ENCODE measurements around the gene TENM4. TPM values are rescaled to one million over a fixed set of nuclear protein-coding genes. Genes with fewer than 3 reads are reported as not detected.
A peak's percentile ranks its signal among the peaks of the same experiment; 100 is the strongest.

TENM4 gene
- total RNA-seq, 1 donor from 2014 or later, result 0.63 TPM

DNA sequence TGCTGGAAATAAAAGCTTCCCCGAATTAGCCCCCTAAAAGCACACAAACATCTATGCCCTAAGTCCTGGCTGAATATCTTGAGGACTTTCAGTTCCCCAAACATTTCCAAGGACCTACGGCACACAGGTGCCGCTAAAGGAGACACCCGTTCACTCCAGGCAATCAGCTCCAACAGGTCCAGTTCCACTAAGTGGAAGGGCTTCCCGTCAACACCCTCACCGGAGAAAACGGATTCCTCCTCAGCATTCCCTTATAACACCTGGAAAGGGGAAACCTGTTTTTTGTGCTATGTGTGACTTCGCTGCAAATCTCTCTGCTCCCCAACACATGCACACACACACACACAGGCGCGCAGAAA lies 3.9 kb downstream of the TENM4 start:
- DNase-seq, result no peak
- TF ChIP-seq, protein P1, sequence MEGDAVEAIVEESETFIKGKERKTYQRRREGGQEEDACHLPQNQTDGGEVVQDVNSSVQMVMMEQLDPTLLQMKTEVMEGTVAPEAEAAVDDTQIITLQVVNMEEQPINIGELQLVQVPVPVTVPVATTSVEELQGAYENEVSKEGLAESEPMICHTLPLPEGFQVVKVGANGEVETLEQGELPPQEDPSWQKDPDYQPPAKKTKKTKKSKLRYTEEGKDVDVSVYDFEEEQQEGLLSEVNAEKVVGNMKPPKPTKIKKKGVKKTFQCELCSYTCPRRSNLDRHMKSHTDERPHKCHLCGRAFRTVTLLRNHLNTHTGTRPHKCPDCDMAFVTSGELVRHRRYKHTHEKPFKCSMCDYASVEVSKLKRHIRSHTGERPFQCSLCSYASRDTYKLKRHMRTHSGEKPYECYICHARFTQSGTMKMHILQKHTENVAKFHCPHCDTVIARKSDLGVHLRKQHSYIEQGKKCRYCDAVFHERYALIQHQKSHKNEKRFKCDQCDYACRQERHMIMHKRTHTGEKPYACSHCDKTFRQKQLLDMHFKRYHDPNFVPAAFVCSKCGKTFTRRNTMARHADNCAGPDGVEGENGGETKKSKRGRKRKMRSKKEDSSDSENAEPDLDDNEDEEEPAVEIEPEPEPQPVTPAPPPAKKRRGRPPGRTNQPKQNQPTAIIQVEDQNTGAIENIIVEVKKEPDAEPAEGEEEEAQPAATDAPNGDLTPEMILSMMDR (IDR thresholded peaks at IDR 0.05; ENCODE audit: borderline replicate concordance), result no peak
- intact Hi-C loops (cut with micrococcal nuclease), result no loop called here
- Histone ChIP-seq H3K9me3 (replicated peaks) (no peaks in the 10 kb centered on the region), H3K27ac (replicated peaks) (no peak overlapping the region), H3K27me3 (ENCODE audit: low read depth) (peaks cover 98% of the 10 kb centered on the region), H3K4me1 (peaks cover 49% of the 10 kb centered on the region), H3K36me3 (no peaks in the 10 kb centered on the region), H3K4me3 (peak overlapping the region; percentile 71)

DNA sequence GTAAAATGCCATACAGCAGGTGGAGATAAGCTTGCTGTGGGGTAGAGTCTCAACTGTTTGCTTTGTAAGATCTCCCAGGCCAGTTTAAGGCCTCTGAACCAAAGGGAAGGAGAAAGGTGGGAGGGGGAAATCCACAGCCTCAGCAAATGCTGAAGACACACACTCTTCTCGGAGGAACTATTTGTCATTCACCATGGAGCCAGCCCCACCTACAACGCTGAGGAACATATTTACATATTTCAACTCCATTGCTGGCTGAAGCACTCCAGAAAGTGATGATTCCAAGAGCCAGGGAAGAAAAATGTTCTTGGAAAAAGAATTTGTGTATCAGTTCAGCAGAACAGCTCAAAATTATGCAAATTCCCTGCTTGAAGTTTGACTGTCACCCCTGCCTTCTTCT lies 6.5 kb downstream of the TENM4 start:
- intact Hi-C loops (cut with micrococcal nuclease), result no loop called here
- Histone ChIP-seq H3K27me3 (ENCODE audit: low read depth) (peaks cover 84% of the 10 kb centered on the region), H3K4me3 (no peak overlapping the region), H3K36me3 (no peaks in the 10 kb centered on the region), H3K9me3 (replicated peaks) (no peaks in the 10 kb centered on the region), H3K4me1 (peaks cover 28% of the 10 kb centered on the region), H3K27ac (replicated peaks) (no peak overlapping the region)
- DNase-seq, result no peak
- TF ChIP-seq, protein P1 (IDR thresholded peaks at IDR 0.05; ENCODE audit: borderline replicate concordance), result no peak

DNA sequence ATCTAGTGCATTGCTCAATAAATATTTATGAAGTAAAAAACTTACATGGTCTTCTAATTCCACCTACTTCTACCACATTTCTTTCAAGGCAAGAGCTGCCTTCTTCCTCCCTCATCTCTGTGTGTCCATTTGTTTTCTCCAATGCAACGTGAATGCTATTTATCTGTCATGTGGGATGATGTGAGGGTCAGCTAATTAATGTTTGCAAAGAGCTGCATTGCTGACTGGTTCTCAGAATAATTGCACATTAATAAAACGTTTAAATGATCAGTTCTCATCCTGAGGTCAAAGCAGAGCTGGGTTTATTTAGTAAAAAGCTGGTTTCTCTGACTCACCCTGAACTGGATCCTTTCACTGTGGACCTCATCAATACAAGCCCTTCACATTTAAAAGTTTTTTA lies 8.7 kb downstream of the TENM4 start:
- Histone ChIP-seq H3K27me3 (ENCODE audit: low read depth) (peaks cover 73% of the 10 kb centered on the region), H3K9me3 (replicated peaks) (no peaks in the 10 kb centered on the region), H3K4me3 (no peak overlapping the region), H3K36me3 (no peaks in the 10 kb centered on the region), H3K27ac (replicated peaks) (no peak overlapping the region), H3K4me1 (peaks cover 13% of the 10 kb centered on the region)
- no peak for DNase-seq
- intact Hi-C loops (cut with micrococcal nuclease), result no loop called here
- TF ChIP-seq, protein P1 (IDR thresholded peaks at IDR 0.05; ENCODE audit: borderline replicate concordance), result no peak

- Histone ChIP-seq H3K4me1 (peaks cover 7% of the 10 kb centered on the region), H3K27ac (replicated peaks) (no peak overlapping the region)
- TF ChIP-seq, protein P1 (IDR thresholded peaks at IDR 0.05; ENCODE audit: borderline replicate concordance), result no peak
Observed at GRCh38 chr11:79431535-79431934, 9.3 kb downstream of the TENM4 start.

GRCh38 chr11:79430280-79430679 lies 10.6 kb downstream of the TENM4 start:
- peaks cover 7% of the 10 kb centered on the region for H3K4me1 ChIP-seq
- H3K36me3 ChIP-seq, result no peaks in the 10 kb centered on the region
- H3K4me3 ChIP-seq, result no peak overlapping the region
- DNase-seq, result no peak
- no peak overlapping the region for H3K27ac ChIP-seq (replicated peaks)
- H3K9me3 ChIP-seq (replicated peaks), result no peaks in the 10 kb centered on the region
- TF ChIP-seq, protein P1 (IDR thresholded peaks at IDR 0.05; ENCODE audit: borderline replicate concordance), result no peak
- peaks cover 54% of the 10 kb centered on the region for H3K27me3 ChIP-seq (ENCODE audit: low read depth)
- intact Hi-C loops (cut with micrococcal nuclease), result no loop called here

More at GRCh38 chr11:79431535-79431934, 9.3 kb downstream of the TENM4 start:
- H3K36me3 ChIP-seq, result no peaks in the 10 kb centered on the region
- H3K27me3 ChIP-seq (ENCODE audit: low read depth), result peaks cover 66% of the 10 kb centered on the region
- no peak overlapping the region for H3K4me3 ChIP-seq
- no peaks in the 10 kb centered on the region for H3K9me3 ChIP-seq (replicated peaks)
- intact Hi-C loops (cut with micrococcal nuclease), result no loop called here
- no peak for DNase-seq

DNA sequence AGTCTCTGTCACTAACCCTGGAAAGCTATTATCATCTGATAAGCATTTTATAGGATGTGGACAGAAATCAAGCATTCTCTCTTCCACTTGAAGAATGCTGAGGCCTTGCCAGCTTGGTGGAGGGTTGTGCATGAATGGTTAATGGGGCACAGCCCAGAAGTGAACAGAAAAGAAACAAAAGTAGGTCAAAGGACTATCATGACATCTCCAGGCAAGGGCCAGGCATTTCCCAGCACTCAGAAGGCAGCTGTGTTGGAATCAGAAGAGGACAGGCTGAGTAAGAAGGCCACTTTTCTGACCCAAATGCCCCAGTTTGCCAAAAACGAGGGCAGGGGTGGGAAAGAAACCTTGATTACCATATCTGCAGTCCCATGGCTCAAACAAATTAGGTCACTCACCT lies 12.4 kb downstream of the TENM4 start:
- intact Hi-C loops (cut with micrococcal nuclease), result no loop called here
- DNase-seq, result no peak

More for the DNA sequence above, 12.4 kb downstream of the TENM4 start:
- Histone ChIP-seq H3K4me3 (no peak overlapping the region), H3K4me1 (peaks cover 7% of the 10 kb centered on the region), H3K27ac (replicated peaks) (no peak overlapping the region), H3K27me3 (ENCODE audit: low read depth) (peaks cover 40% of the 10 kb centered on the region), H3K36me3 (no peaks in the 10 kb centered on the region), H3K9me3 (replicated peaks) (no peaks in the 10 kb centered on the region)
- TF ChIP-seq, protein P1 (IDR thresholded peaks at IDR 0.05; ENCODE audit: borderline replicate concordance), result no peak
